Measurements from ENCODE around the gene ZNF536. TPM values are rescaled to one million over a fixed set of nuclear protein-coding genes. Genes with fewer than 3 reads are reported as not detected.

Gene ZNF536
- total RNA-seq, 1 experiment from 2014 or later, result not detected

DNA sequence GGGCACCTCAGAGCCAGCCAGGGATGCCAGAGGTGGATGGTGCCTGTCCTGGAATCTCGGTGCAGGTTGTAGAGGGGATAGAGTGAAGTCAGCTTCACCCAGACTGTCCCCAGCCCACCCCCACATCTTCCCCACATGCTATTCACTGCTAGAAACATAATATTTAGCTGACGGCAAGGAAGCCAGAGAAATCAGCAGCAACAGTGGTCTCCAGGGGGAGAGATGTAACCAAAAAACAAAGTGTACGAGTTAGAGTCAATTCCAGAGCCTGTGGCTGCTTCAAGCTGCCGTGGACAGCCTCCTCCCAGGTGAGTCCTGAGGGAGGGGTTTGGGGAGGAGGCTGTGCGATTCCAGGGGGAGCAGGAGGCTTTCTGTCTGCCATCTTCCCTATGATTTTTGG is 97.6 kb downstream of the ZNF536 start:
- H3K4me1 Mint-ChIP-seq, result no peaks in the 10 kb centered on the region
- H3K18ac ChIP-seq (ENCODE audit: insufficient read length, low read depth, low read length), result no peak overlapping the region
- no peak overlapping the region for H4K8ac ChIP-seq (replicated peaks; ENCODE audit: insufficient read length, low read depth, low read length)
- no peak overlapping the region for H3K4ac ChIP-seq (ENCODE audit: low read depth, low read length)
- no peaks in the 10 kb centered on the region for H3K27me3 ChIP-seq (ENCODE audit: insufficient read depth, low read length)
- H2BK120ac ChIP-seq (ENCODE audit: low read depth, low read length, poor library complexity, severe bottlenecking), result no peak overlapping the region
- no peak overlapping the region for H3T11ph ChIP-seq (ENCODE audit: low read length)
- H2AK5ac ChIP-seq (ENCODE audit: insufficient read length, low read length), result no peak overlapping the region
- no peak overlapping the region for H3K9ac ChIP-seq (ENCODE audit: extremely low read depth, insufficient read length, low read length)
- H3K27me3 Mint-ChIP-seq (ENCODE audit: low read depth), result peaks cover 5% of the 10 kb centered on the region; the same call in 1 of the 2 replicates
- H3K14ac ChIP-seq (ENCODE audit: insufficient read depth, low read length), result no peak overlapping the region
- no peaks in the 10 kb centered on the region for H3K23me2 ChIP-seq (ENCODE audit: insufficient read length, low read depth, low read length, poor library complexity, severe bottlenecking)
- no peak overlapping the region for H4K91ac ChIP-seq (ENCODE audit: insufficient read length, low read depth, low read length)
- DNase-seq, result no peak
- no peak overlapping the region; a peak in 1 of 5 replicates for H3K4me3 Mint-ChIP-seq
- H3K23ac ChIP-seq (ENCODE audit: insufficient read length, low read depth, low read length), result no peak overlapping the region
- no peak overlapping the region for H4K5ac ChIP-seq (ENCODE audit: insufficient read length, low read depth, low read length)
- no peak overlapping the region for H2BK15ac ChIP-seq (ENCODE audit: low read depth, low read length)
- no peak overlapping the region for H3K4me2 ChIP-seq (ENCODE audit: insufficient read depth, insufficient read length, low read length)
- no peak overlapping the region for H2BK5ac ChIP-seq (ENCODE audit: insufficient read length, low read length)
- H2BK12ac ChIP-seq (ENCODE audit: insufficient read length, low read depth, low read length), result no peak overlapping the region
- H3K79me1 ChIP-seq (ENCODE audit: insufficient read depth, low read depth, low read length, poor library complexity, severe bottlenecking), result no peaks in the 10 kb centered on the region
- no peak overlapping the region for H2BK20ac ChIP-seq (ENCODE audit: low read depth, low read length, poor library complexity, severe bottlenecking)
- H3K27ac Mint-ChIP-seq, result no peak overlapping the region
- H2AFZ ChIP-seq (ENCODE audit: low read length), result no peak overlapping the region
- no peak overlapping the region for H3K56ac ChIP-seq (ENCODE audit: insufficient read length, low read depth, low read length)
- no peaks in the 10 kb centered on the region for H3K9me3 Mint-ChIP-seq
- H3K9me3 ChIP-seq (ENCODE audit: control insufficient read depth, low read depth, low read length), result no peaks in the 10 kb centered on the region
- H3K79me2 ChIP-seq (ENCODE audit: insufficient read depth, low read length), result no peaks in the 10 kb centered on the region
- TF ChIP-seq, protein P1, sequence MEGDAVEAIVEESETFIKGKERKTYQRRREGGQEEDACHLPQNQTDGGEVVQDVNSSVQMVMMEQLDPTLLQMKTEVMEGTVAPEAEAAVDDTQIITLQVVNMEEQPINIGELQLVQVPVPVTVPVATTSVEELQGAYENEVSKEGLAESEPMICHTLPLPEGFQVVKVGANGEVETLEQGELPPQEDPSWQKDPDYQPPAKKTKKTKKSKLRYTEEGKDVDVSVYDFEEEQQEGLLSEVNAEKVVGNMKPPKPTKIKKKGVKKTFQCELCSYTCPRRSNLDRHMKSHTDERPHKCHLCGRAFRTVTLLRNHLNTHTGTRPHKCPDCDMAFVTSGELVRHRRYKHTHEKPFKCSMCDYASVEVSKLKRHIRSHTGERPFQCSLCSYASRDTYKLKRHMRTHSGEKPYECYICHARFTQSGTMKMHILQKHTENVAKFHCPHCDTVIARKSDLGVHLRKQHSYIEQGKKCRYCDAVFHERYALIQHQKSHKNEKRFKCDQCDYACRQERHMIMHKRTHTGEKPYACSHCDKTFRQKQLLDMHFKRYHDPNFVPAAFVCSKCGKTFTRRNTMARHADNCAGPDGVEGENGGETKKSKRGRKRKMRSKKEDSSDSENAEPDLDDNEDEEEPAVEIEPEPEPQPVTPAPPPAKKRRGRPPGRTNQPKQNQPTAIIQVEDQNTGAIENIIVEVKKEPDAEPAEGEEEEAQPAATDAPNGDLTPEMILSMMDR (conservative IDR thresholded peaks at IDR 0.05), result no peak
- H3K27ac ChIP-seq (ENCODE audit: insufficient read length, low read depth, low read length), result no peak overlapping the region
- no peaks in the 10 kb centered on the region for H4K20me1 ChIP-seq (ENCODE audit: control insufficient read depth, insufficient read depth, insufficient read length)
- no peaks in the 10 kb centered on the region for H3K4me1 ChIP-seq (ENCODE audit: insufficient read depth, low read length)
- no CpG with 5 or more reads among the region's 5 CpGs for WGBS (ENCODE audit: extremely low coverage, insufficient read length, low lambda C conversion rate)
- H3K36me3 Mint-ChIP-seq (ENCODE audit: insufficient read depth in 1 of 3, low read depth in 3 of 3), result no peaks in the 10 kb centered on the region; a peak in 1 of 7 replicates

All from H9 (cell line).